Measurements from ENCODE around the gene PADI2. TPM values are rescaled to one million over a fixed set of nuclear protein-coding genes. Genes with fewer than 3 reads are reported as not detected.

Gene PADI2
- total and polyA plus RNA-seq, 2 of the 8 experiments (the other 6 are each of a cell fraction or from before 2014, with no cell fraction given) = 1.6 to 7.5 TPM

- TF ChIP-seq, protein P1, sequence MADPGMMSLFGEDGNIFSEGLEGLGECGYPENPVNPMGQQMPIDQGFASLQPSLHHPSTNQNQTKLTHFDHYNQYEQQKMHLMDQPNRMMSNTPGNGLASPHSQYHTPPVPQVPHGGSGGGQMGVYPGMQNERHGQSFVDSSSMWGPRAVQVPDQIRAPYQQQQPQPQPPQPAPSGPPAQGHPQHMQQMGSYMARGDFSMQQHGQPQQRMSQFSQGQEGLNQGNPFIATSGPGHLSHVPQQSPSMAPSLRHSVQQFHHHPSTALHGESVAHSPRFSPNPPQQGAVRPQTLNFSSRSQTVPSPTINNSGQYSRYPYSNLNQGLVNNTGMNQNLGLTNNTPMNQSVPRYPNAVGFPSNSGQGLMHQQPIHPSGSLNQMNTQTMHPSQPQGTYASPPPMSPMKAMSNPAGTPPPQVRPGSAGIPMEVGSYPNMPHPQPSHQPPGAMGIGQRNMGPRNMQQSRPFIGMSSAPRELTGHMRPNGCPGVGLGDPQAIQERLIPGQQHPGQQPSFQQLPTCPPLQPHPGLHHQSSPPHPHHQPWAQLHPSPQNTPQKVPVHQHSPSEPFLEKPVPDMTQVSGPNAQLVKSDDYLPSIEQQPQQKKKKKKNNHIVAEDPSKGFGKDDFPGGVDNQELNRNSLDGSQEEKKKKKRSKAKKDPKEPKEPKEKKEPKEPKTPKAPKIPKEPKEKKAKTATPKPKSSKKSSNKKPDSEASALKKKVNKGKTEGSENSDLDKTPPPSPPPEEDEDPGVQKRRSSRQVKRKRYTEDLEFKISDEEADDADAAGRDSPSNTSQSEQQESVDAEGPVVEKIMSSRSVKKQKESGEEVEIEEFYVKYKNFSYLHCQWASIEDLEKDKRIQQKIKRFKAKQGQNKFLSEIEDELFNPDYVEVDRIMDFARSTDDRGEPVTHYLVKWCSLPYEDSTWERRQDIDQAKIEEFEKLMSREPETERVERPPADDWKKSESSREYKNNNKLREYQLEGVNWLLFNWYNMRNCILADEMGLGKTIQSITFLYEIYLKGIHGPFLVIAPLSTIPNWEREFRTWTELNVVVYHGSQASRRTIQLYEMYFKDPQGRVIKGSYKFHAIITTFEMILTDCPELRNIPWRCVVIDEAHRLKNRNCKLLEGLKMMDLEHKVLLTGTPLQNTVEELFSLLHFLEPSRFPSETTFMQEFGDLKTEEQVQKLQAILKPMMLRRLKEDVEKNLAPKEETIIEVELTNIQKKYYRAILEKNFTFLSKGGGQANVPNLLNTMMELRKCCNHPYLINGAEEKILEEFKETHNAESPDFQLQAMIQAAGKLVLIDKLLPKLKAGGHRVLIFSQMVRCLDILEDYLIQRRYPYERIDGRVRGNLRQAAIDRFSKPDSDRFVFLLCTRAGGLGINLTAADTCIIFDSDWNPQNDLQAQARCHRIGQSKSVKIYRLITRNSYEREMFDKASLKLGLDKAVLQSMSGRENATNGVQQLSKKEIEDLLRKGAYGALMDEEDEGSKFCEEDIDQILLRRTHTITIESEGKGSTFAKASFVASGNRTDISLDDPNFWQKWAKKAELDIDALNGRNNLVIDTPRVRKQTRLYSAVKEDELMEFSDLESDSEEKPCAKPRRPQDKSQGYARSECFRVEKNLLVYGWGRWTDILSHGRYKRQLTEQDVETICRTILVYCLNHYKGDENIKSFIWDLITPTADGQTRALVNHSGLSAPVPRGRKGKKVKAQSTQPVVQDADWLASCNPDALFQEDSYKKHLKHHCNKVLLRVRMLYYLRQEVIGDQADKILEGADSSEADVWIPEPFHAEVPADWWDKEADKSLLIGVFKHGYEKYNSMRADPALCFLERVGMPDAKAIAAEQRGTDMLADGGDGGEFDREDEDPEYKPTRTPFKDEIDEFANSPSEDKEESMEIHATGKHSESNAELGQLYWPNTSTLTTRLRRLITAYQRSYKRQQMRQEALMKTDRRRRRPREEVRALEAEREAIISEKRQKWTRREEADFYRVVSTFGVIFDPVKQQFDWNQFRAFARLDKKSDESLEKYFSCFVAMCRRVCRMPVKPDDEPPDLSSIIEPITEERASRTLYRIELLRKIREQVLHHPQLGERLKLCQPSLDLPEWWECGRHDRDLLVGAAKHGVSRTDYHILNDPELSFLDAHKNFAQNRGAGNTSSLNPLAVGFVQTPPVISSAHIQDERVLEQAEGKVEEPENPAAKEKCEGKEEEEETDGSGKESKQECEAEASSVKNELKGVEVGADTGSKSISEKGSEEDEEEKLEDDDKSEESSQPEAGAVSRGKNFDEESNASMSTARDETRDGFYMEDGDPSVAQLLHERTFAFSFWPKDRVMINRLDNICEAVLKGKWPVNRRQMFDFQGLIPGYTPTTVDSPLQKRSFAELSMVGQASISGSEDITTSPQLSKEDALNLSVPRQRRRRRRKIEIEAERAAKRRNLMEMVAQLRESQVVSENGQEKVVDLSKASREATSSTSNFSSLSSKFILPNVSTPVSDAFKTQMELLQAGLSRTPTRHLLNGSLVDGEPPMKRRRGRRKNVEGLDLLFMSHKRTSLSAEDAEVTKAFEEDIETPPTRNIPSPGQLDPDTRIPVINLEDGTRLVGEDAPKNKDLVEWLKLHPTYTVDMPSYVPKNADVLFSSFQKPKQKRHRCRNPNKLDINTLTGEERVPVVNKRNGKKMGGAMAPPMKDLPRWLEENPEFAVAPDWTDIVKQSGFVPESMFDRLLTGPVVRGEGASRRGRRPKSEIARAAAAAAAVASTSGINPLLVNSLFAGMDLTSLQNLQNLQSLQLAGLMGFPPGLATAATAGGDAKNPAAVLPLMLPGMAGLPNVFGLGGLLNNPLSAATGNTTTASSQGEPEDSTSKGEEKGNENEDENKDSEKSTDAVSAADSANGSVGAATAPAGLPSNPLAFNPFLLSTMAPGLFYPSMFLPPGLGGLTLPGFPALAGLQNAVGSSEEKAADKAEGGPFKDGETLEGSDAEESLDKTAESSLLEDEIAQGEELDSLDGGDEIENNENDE (IDR thresholded peaks at IDR 0.05; ENCODE audit: insufficient replicate concordance, low read length) = no peak
- no peak for TF ChIP-seq TBP (IDR thresholded peaks at IDR 0.05; ENCODE audit: low read depth, low read length)
Observed at GRCh38 chr1:17095141-17095540, 24.1 kb downstream of the PADI2 start (continued).
